HS-27A (cell line): ENCODE measurements around the gene CCNB1IP1.
"Not testable (repeated sequence)": the region's sequence is repeated elsewhere in the genome, so short reads cannot be mapped to it uniquely, and the experiment has no call there.

Source experiments
- DNase-seq: peaks from one replicate; pipeline ENCODE4 v3.0.0-alpha.2; 2012; ENCODE audit warnings: low read depth, missing footprints

Gene CCNB1IP1, protein sequence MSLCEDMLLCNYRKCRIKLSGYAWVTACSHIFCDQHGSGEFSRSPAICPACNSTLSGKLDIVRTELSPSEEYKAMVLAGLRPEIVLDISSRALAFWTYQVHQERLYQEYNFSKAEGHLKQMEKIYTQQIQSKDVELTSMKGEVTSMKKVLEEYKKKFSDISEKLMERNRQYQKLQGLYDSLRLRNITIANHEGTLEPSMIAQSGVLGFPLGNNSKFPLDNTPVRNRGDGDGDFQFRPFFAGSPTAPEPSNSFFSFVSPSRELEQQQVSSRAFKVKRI

DNA sequence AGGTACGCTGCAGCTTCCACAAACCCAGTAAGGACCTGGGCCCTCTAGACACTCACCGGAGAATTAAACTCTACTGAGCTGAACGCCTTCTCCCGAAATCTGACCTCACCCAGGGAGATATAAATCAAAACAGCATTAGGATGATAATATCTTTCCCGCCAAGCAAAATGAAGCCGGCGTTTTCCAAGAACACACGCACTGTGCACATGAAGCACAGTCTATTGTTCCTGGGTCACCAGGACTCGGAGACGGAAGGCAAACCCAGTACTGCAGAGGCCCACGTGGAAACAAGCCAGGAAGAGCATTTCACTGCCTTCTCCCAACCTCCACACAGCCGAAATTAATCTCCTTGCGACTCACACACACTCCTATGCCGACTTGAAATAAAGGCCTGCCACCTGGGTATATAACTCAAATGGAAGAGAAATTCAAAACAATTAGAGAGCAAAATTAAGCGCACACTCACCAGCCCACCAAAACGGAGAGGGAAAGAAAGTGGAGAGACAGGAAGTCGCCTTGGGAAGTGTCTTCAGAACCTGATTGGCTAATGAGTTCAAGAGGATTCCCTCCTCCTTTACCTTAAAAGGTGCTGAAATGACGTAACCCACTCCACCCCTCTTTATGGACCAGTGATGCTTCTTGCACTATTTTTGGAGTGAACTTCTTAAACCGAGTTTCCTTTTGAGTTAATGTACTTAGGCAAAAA, at the start of gene CCNB1IP1:
Gene CCNB1IP1 (minus strand): TSS at position 492 of the 706 bp plus-strand sequence. CDS start 16,756 bp downstream, outside the sequence.
- DNase-seq: peak; percentile 92

GRCh38 chr14:20382526-20382925, 49.4 kb upstream of the CCNB1IP1 start:
- no peak for DNase-seq

GRCh38 chr14:20381341-20381740, 48.3 kb upstream of the CCNB1IP1 start:
- DNase-seq: no peak

DNA sequence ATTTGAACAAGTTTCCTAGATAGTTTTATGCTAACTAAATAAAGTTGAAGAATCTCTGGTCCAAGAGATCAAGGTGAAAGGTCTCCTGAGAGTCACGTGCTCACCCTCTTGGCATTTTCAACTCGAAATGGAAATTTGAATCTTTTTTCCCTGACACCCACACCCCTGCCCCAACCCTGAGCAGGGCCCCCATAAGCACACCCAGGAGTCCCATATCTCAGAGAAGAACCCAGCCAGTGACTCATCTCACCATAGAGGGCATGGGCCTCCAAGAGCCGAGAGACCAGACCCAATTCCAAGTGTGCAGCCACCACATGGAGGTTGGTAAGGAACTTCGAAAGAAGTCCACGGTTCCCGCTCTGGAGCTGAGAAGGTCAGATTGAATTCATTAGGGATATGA, 47.6 kb upstream of the CCNB1IP1 start:
- DNase-seq: no peak

DNA sequence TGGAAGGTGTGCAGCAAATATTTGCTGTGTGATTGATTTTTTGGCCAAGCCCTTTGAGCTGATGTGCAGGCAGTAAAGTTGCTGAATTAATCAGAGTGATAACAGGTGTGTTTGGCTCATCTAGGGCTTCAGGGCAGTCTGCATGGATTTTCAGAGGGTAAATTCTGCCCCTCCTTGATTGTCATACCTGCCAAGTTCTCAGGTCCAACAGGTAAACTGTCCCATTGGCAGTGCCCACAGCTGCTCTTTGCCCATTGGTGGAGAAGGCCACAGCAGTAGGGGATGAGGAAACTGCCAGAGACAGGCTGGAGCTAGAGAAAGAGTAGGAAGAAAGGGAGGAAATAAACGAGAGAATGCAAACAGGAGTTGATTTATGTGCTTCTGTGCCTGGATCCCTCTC, 46.7 kb upstream of the CCNB1IP1 start:
- DNase-seq: no peak

GRCh38 chr14:20377171-20377570, 44.1 kb upstream of the CCNB1IP1 start:
- no peak for DNase-seq

DNA sequence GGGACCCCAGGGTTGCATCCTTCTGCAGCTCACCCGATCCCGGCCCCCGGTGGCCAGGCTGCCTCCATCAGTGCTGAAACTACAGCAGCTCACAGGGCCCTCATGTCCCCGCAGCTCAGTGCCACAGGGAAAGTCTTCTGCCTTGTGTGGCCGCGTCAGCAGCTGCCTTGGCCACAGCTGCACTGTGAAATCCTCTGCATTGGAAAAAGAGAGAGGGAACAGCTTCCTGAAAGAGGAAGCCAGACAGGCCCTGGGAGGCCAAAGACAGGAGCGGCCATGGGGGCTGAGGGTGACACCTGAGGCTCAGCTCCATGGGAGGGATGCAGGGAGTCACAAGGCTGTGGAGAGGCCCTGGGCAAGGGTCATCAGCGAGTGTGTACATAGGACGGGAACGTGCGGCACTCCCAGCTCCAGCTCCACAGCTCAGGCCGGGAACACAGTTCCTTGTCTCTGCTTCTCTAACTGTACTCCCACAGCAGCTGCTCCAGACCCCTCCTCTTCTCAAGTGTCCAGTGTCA, 43.1 kb upstream of the CCNB1IP1 start:
- DNase-seq: no peak

DNA sequence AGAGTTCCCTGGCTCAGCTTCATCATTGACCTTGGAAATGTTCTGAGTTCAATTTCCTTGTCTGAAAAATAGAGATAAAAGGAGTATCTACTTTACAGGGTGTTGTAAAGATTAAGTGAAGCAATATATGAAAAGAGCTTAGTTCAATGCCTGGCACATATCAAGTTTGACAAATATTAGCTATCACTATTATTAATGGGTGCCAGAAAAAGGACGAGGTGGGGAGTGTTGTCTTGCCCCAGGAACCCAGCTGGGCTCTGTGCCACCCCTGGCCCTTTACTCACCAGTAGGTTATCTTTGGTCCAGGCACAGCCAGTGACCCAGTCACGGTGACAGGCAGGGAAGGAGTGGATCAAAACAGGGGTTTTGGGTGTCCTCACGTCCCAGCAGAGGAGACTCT, 42.4 kb upstream of the CCNB1IP1 start:
- no peak for DNase-seq

GRCh38 chr14:20372796-20373195, 39.7 kb upstream of the CCNB1IP1 start:
- no peak for DNase-seq

DNA sequence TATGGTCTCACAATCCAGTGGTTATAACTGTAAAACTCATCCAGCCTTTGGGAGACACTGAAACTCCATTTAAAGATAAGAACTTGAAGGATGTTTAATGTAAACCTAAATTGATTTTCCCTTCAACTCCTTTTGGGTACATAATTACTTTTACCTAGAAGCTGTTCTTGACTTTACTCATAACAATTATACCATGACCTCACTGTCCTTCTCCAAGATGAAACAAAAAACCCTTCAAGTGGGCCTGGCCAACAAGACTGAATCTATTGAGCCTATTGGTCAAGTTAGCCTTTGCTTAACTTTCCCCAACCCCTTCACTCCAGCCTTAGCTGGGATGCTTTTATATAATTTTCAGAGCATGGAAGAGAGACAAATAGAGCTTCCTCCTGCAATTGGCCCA, 32.8 kb upstream of the CCNB1IP1 start:
- no peak for DNase-seq

GRCh38 chr14:20358474-20358873, 25.4 kb upstream of the CCNB1IP1 start:
- DNase-seq: not testable (repeated sequence)

GRCh38 chr14:20356422-20356821, 23.3 kb upstream of the CCNB1IP1 start:
- no peak for DNase-seq

GRCh38 chr14:20350860-20351259, 17.8 kb upstream of the CCNB1IP1 start:
- no peak for DNase-seq

DNA sequence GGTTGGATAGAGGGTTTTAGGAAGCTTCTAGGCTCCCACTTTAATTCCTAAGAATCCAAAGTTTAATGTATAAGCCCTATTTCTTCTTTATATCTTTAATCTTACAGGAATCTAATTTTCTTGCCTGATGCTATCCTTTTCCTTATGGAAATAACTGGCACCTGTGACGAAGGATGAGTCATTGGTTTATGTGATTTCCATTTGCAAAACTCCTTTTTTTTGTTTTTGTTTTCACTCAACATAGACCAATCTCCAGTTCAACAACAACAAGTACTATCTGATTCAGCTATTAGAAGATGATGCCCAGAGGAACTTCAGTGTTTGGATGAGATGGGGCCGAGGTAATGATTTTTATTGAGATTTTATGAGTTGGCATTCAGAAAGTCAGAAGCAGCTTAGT, 17.2 kb upstream of the CCNB1IP1 start:
- DNase-seq: no peak

DNA sequence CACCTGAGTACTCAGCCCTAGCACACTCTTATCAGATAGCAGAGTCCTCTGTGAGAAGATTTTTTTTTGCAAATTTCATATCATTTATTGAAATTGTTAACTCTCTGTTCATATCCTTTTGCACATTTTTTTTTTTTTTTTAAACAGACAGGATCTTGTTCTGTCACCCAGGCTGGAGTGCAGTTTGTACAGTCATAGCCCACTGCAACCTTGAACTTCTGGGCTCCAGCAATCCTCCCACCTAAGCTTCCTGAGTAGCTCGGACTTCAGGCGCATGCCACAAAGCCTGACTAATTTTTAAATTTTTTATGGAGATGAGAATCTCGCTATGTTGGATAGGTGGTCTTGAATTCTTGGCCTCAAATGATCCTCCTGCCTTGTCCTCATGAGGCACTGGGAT, 14.7 kb upstream of the CCNB1IP1 start:
- DNase-seq: no peak

DNA sequence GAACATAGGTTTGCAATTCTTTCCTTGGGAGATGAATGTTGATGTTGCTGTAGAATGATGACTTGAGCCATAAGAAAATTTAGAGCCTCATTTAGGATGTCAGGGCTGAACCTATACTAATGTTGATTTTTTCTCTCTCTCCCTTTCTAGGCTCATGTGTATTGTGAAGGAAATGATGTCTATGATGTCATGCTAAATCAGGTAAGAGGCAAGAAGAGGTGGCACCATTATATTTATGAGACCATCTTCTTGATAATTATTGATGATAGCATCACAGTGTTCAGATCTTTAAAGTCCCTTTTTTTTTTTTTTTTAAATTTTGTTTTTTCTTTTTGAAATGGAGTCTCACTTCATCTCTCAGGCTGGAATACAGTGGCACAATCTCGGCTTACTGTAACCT, 13.6 kb upstream of the CCNB1IP1 start:
- DNase-seq: no peak

DNA sequence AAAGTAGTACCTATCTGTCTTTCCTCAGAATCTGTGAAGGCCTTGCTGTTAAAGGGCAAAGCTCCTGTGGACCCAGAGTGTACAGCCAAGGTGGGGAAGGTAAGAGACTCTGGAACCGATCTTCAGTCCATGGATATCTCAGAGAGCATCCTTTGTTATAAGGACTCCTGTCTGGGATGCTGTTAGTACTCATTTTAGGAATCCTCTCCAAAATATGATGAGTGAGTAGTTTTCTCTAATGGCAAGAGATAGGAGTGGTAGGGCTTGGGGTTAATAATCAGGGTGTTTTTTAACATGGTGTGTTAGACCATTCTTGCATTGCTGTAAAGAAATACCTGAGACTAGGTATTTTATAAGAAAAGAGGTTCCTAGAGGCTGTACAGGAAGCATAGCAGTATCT, 12.3 kb upstream of the CCNB1IP1 start:
- DNase-seq: no peak

DNA sequence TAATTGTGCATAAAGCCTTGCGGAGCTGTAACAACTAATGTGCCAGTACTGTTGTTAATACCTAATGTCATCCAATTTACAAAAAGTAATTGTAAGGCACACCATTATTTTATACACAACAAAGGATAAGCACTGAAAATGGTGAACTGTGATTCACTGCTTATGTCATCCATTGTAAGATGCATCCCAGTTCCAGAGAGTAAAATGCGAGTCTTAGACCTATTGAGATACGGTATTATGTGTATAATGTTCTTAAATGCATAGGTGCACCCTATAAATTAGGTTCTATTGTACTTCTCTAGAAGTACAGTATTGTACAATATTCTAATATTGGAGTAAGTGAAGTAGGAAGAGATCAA, 10.8 kb upstream of the CCNB1IP1 start:
- no peak for DNase-seq

GRCh38 chr14:20343092-20343861, 10.2 kb upstream of the CCNB1IP1 start, which contains the start of gene PARP2:
Gene PARP2, plus strand, starts transcription at chr14:20343635. Its CDS starts 7 bp downstream, at chr14:20343642.
- DNase-seq: peak; percentile 100

GRCh38 chr14:20341646-20342045, 8.6 kb upstream of the CCNB1IP1 start:
- DNase-seq: no peak

- not testable (repeated sequence) for DNase-seq
Measured at GRCh38 chr14:20341032-20341431, 8.0 kb upstream of the CCNB1IP1 start.

DNA sequence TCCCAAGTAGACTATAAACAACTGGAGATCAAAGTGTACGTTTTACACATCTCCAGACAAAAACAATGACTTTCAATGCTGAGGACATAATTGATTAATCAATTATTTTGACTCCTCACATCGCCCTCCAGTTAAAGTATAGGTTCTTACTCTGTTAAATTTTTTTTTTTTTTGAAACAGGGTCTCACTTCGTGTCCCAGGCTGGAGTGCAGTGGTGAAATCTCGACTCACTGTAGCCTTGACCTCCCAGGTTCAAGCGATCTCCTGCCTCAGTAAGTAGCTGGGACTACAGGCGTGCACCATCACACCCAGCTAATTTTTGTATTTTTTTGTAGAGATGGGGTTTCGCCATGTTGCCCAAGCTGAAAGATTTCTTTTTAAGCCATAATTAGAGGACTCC, 938 bp upstream of the CCNB1IP1 start:
- DNase-seq: no peak

GRCh38 chr14:20333494-20333841, 389 bp upstream of the CCNB1IP1 start:
- no peak for DNase-seq
